GM12878 (cell line): ENCODE data around the gene ARRB2. TPM values are rescaled to one million over a fixed set of nuclear protein-coding genes. Genes with fewer than 3 reads are reported as not detected.

Experiments used
- BHLHE40 ChIP-seq, 2 experiments: fragments of 450-650 bp in 1 of 2; IDR thresholded peaks; 2 replicates each; pipeline ENCODE4 v1.6.1; 2011 to 2017; ENCODE audit warnings: low read depth in 2 of 2, borderline replicate concordance in 1 of 2, improper control_type of control experiment in 1 of 2, low read length in 1 of 2, mild to moderate bottlenecking in 1 of 2
- CHD4 ChIP-seq: fragments of 200-600 bp; sonication (generic); IDR thresholded peaks from 2 replicates; pipeline ENCODE4 v1.6.1; 2016; ENCODE audit warnings: mild to moderate bottlenecking
- CREM ChIP-seq: IDR thresholded peaks from 2 replicates; pipeline ENCODE4 v1.6.1; 2014; ENCODE audit warnings: antibody characterized with exemption, low read depth
- EGR1 ChIP-seq, 2 experiments: IDR thresholded peaks; 1 replicate in 1 of 2; 2 replicates in 1 of 2; pipeline ENCODE4 v1.6.1; 2011 to 2012; ENCODE audit warnings: low read depth in 2 of 2, low read length in 2 of 2, borderline replicate concordance in 1 of 2, mild to moderate bottlenecking in 1 of 2, moderate library complexity in 1 of 2
- FOXM1 ChIP-seq: IDR thresholded peaks from 2 replicates; pipeline ENCODE4 v1.6.1; 2012; ENCODE audit warnings: low read depth, mild to moderate bottlenecking, inconsistent platforms, low read length, moderate library complexity
- HCFC1 ChIP-seq: fragments of 150-350 bp; IDR thresholded peaks from 2 replicates; pipeline ENCODE4 v1.6.1; 2014; ENCODE audit warnings: low read length
- HDAC2 ChIP-seq: fragments of 200-600 bp; sonication (generic); IDR thresholded peaks from 2 replicates; pipeline ENCODE4 v1.6.1; 2017
- JUND ChIP-seq: IDR thresholded peaks from 2 replicates; pipeline ENCODE4 v1.6.1; 2012; ENCODE audit warnings: low read depth, mild to moderate bottlenecking, low read length, improper control_type of control experiment, moderate library complexity
- LARP7 ChIP-seq: fragments of 450-650 bp; IDR thresholded peaks from 2 replicates; pipeline ENCODE4 v1.6.1; 2017; ENCODE audit warnings: mild to moderate bottlenecking
- MTA3 ChIP-seq: IDR thresholded peaks from 2 replicates; pipeline ENCODE4 v1.6.1; 2012; ENCODE audit warnings: low read length, inconsistent platforms, borderline replicate concordance
- MXI1 ChIP-seq: fragments of 150-350 bp; IDR thresholded peaks from 2 replicates; pipeline ENCODE4 v1.6.1; 2011; ENCODE audit warnings: low read depth, mild to moderate bottlenecking, inconsistent platforms, low read length, improper control_type of control experiment
- MYB ChIP-seq: fragments of 150-350 bp; IDR thresholded peaks from 2 replicates; pipeline ENCODE4 v1.6.1; 2014; ENCODE audit warnings: mild to moderate bottlenecking, low read depth, low read length, borderline replicate concordance
- NFXL1 ChIP-seq: fragments of 450-650 bp; IDR thresholded peaks from 2 replicates; pipeline ENCODE4 v1.6.1; 2017; ENCODE audit warnings: antibody characterized with exemption, mild to moderate bottlenecking, borderline replicate concordance
- NR2C2 ChIP-seq: IDR thresholded peaks from 2 replicates; pipeline ENCODE4 v1.6.1; 2011; ENCODE audit warnings: borderline replicate concordance, low read depth; ENCODE audit not compliant: control insufficient read depth, insufficient read length
- PAX5 ChIP-seq: IDR thresholded peaks from 2 replicates; pipeline ENCODE4 v1.6.1; 2011; ENCODE audit warnings: low read depth, low read length, borderline replicate concordance
- RAD21 ChIP-seq: IDR thresholded peaks from 2 replicates; pipeline ENCODE4 v1.6.1; 2011; ENCODE audit warnings: mild to moderate bottlenecking, low read depth, low read length, moderate library complexity; ENCODE audit not compliant: insufficient read depth
- RCOR1 ChIP-seq: conservative IDR thresholded peaks from 2 replicates; pipeline ENCODE4 v1.6.1; 2012; ENCODE audit warnings: low read depth, low read length, improper control_type of control experiment
- RFX5 ChIP-seq: IDR thresholded peaks from 2 replicates; pipeline ENCODE4 v1.6.1; 2011; ENCODE audit warnings: low read depth, low read length, improper control_type of control experiment
- SIX5 ChIP-seq: IDR thresholded peaks from 2 replicates; pipeline ENCODE4 v1.6.1; 2011; ENCODE audit warnings: mild to moderate bottlenecking, low read depth, low read length, moderate library complexity; ENCODE audit not compliant: severe bottlenecking
- SMC3 ChIP-seq: IDR thresholded peaks from 2 replicates; pipeline ENCODE4 v1.6.1; 2011; ENCODE audit warnings: low read length, improper control_type of control experiment, borderline replicate concordance
- STAT3 ChIP-seq: IDR thresholded peaks from 2 replicates; pipeline ENCODE4 v1.6.1; 2011; ENCODE audit warnings: low read depth, low read length, improper control_type of control experiment
- SUPT20H ChIP-seq: IDR thresholded peaks from 2 replicates; pipeline ENCODE4 v1.6.1; 2011; ENCODE audit warnings: low read depth, mild to moderate bottlenecking, low read length, moderate library complexity, borderline replicate concordance; ENCODE audit not compliant: control insufficient read depth
- TBL1XR1 ChIP-seq: IDR thresholded peaks from 2 replicates; pipeline ENCODE4 v1.6.1; 2012; ENCODE audit warnings: low read depth, low read length, improper control_type of control experiment
- TCF12 ChIP-seq: IDR thresholded peaks from 2 replicates; pipeline ENCODE4 v1.6.1; 2011; ENCODE audit warnings: low read depth, mild to moderate bottlenecking, low read length
- TCF7 ChIP-seq: IDR thresholded peaks from 2 replicates; pipeline ENCODE4 v1.6.1; 2014; ENCODE audit warnings: antibody characterized with exemption, borderline replicate concordance
- polyA plus RNA-seq, 11 experiments: library from polyadenylated mRNA; depleted of rRNA in 4 of 11; unstranded in 6 of 11; stranded (reverse) in 5 of 11; fragments of >200 nt; fragmentation: Nextera tagmentation in 4 of 11; fragmentation: Illumina TruSeq in 1 of 11; extraction: Ambion mirVana in 4 of 11; extraction: Trizol in 1 of 11; gene quantifications; 1 replicate in 1 of 11; 2 replicates in 10 of 11; pipeline versions ENCODE4 v1.2.1 to v1.2.3, GENCODE V29; 2011 to 2016; ENCODE audit warnings: inconsistent platforms in 2 of 11, missing spikeins in 2 of 11, low read depth in 1 of 11
- total RNA-seq, 4 experiments: library from RNA; depleted of rRNA in 3 of 4; stranded (reverse); fragments of >200 nt in 3 of 4; fragmentation: Illumina TruSeq in 1 of 4; extraction: Trizol in 1 of 4; gene quantifications; 2 replicates each; pipeline versions ENCODE4 v1.2.1 to v1.2.3, GENCODE V29; 2013 to 2021
- TF ChIP-seq, protein P1 (sequence below): fragments of 450-650 bp; IDR thresholded peaks from 2 replicates; pipeline ENCODE4 v1.6.1; 2017; ENCODE audit warnings: mild to moderate bottlenecking, low read depth, inconsistent platforms; ENCODE audit not compliant: poor library complexity, severe bottlenecking
- TF ChIP-seq, protein P2 (sequence below): fragments of 450-650 bp; IDR thresholded peaks from 2 replicates; pipeline ENCODE4 v1.6.1; 2014; ENCODE audit warnings: mild to moderate bottlenecking
- TF ChIP-seq, protein P3 (sequence below): IDR thresholded peaks from 2 replicates; pipeline ENCODE4 v1.6.1; 2011; ENCODE audit warnings: low read depth, mild to moderate bottlenecking, low read length, moderate library complexity, borderline replicate concordance; ENCODE audit errors: extremely low read depth

Gene ARRB2
- total and polyA plus RNA-seq, 10 of the 15 experiments (the other 5 are each of a cell fraction or from before 2014, with no cell fraction given) = 6.5 to 75.2 (median 43.1) TPM

DNA sequence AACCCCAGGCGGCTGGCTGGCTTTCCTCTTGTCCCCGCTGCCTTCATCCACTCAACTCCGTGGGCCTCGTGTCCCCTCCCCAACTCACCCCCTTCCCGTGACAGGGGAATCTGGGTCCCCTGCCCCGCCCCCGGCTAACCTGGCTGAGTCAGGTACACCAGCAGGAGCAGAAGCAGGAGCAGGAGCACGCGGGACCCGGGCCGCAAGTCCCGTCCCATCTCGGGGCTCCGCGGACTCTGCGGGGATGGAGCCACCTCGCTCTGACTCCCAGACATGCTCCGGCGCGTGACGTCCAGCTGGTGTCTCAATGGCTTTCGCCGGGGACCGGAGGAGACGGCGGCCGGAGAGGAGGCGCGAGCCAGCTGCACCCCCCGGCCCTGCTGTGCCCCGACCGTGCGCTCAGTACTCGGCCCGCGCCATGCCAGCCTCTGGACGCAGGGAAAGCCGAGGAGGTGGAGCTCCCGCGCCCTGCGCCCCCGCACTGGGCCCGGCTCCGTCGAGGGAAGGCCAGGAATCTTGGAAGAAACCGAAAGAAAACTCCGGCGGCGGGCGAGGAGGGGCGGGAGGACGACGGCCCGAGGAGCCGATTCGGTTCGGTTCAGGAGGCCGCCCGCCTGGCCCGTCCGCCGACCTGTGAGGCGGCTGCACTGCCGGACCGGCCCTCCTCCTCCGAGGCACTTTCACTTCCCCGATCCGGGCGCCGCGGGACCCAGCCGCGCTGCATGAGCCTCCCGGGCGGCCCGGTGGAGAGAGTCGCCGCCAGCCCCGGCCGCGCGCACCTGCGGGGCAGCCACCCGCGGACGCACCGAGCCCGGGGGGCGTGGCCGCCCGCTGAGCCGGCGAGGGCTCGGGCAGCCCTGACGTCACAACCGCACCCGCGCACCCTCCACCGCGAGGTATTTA is 28.9 kb downstream of the ARRB2 start, which contains the start of the genes CXCL16 and ZMYND15 (continued):
- TF ChIP-seq RFX5 (no peak), MYB (no peak), TBL1XR1 (no peak), HDAC2 (no peak), RAD21 (no peak), TCF7 (no peak), RCOR1 (no peak), CREM (0 out of 2 replicates have a peak, but pooled peaks have one; percentile 29), JUND (no peak), TCF12 (no peak), HCFC1 (no peak), FOXM1 (no peak), MTA3 (no peak), NFXL1 (no peak), MXI1 (no peak), CHD4 (no peak), LARP7 (peak; percentile 63; the same call in 1 of the 2 replicates), SUPT20H (no peak), EGR1 (IDR thresholded peaks at IDR 0.05; ENCODE audit: borderline replicate concordance in 1 of 2, low read depth in 2 of 2, low read length in 2 of 2) (peak in 1 of 2 experiments; percentile 49; a peak in 1 of 3 replicates), SMC3 (no peak), BHLHE40 (IDR thresholded peaks at IDR 0.05; ENCODE audit: borderline replicate concordance in 1 of 2, low read depth in 2 of 2, low read length in 1 of 2) (peak in 1 of 2 experiments; percentile 43; a peak in 2 of 4 replicates), STAT3 (no peak), NR2C2 (no peak), SIX5 (no peak), PAX5 (no peak)
- TF ChIP-seq, protein P1, sequence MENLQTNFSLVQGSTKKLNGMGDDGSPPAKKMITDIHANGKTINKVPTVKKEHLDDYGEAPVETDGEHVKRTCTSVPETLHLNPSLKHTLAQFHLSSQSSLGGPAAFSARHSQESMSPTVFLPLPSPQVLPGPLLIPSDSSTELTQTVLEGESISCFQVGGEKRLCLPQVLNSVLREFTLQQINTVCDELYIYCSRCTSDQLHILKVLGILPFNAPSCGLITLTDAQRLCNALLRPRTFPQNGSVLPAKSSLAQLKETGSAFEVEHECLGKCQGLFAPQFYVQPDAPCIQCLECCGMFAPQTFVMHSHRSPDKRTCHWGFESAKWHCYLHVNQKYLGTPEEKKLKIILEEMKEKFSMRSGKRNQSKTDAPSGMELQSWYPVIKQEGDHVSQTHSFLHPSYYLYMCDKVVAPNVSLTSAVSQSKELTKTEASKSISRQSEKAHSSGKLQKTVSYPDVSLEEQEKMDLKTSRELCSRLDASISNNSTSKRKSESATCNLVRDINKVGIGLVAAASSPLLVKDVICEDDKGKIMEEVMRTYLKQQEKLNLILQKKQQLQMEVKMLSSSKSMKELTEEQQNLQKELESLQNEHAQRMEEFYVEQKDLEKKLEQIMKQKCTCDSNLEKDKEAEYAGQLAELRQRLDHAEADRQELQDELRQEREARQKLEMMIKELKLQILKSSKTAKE = no peak
- TF ChIP-seq, protein P2, sequence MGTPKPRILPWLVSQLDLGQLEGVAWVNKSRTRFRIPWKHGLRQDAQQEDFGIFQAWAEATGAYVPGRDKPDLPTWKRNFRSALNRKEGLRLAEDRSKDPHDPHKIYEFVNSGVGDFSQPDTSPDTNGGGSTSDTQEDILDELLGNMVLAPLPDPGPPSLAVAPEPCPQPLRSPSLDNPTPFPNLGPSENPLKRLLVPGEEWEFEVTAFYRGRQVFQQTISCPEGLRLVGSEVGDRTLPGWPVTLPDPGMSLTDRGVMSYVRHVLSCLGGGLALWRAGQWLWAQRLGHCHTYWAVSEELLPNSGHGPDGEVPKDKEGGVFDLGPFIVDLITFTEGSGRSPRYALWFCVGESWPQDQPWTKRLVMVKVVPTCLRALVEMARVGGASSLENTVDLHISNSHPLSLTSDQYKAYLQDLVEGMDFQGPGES = no peak
- TF ChIP-seq, protein P3, sequence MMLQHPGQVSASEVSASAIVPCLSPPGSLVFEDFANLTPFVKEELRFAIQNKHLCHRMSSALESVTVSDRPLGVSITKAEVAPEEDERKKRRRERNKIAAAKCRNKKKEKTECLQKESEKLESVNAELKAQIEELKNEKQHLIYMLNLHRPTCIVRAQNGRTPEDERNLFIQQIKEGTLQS = no peak
